ENCODE results near the gene VDAC1. TPM values are rescaled to one million over a fixed set of nuclear protein-coding genes. Genes with fewer than 3 reads are reported as not detected.

VDAC1 gene
- total and polyA plus RNA-seq, 2 donors (not counting 3 experiments of a cell fraction or from before 2014, with no cell fraction given): 116 to 247 TPM

GRCh38 chr5:134024811-134025210, 20.0 kb upstream of the VDAC1 start:
- H2AFZ ChIP-seq (ENCODE audit: low read depth, low read length): no peak overlapping the region
- ChIA-PET POLR2A (interaction anchor here (1.1 kb wide), 1 partner anchor 151 kb away, joined by 3 read pairs; no protein-coding TSS in a partner anchor), CTCF (interaction anchor here (2.7 kb wide), 1 partner anchor 15 kb away, joined by 21 read pairs; no protein-coding TSS in a partner anchor)
- dilution Hi-C loops (cut with MboI; ENCODE audit: extremely low pct_ligation_motif_present, low sequenced_read_pairs) (no loop called here), intact Hi-C loops (cut with micrococcal nuclease) (no loop called here)
- no peak overlapping the region for H3K27ac ChIP-seq (ENCODE audit: insufficient read depth, low read depth, low read length)
- DNase-seq (ENCODE audit: low read depth, low spot score) (no peak), FAIRE-seq (no peak)
- no peaks in the 10 kb centered on the region for H3K79me2 ChIP-seq (ENCODE audit: control insufficient read depth, insufficient read depth, low read length)
- H3K9me1 ChIP-seq (replicated peaks; ENCODE audit: control insufficient read depth, extremely low read depth, insufficient read depth, low read length): no peaks in the 10 kb centered on the region
- BruUV-seq (replicated peaks): no TSS peak
- H4K20me1 ChIP-seq (replicated peaks; ENCODE audit: control insufficient read depth, extremely low read depth, insufficient read depth, low read length): no peaks in the 10 kb centered on the region
- peaks cover 0 to 1% of the 10 kb centered on the region in 2 experiments for H3K27me3 ChIP-seq (ENCODE audit: control insufficient read depth in 2 of 2, insufficient read depth in 2 of 2, low read length in 2 of 2)
- no peaks in the 10 kb centered on the region for H3K9me3 ChIP-seq (replicated peaks; ENCODE audit: control insufficient read depth, insufficient read depth, low read length)
- H3K4me3 ChIP-seq (replicated peaks in 1 of 3; ENCODE audit: insufficient read depth in 1 of 3, low read depth in 1 of 3, low read length in 3 of 3): no peak overlapping the region
- no peak overlapping the region for H3K9ac ChIP-seq (replicated peaks; ENCODE audit: extremely low read depth, insufficient read depth, low read length)
- no peaks in the 10 kb centered on the region for H3K4me1 ChIP-seq (ENCODE audit: control insufficient read depth, extremely low read depth, insufficient read depth, low read length)
- no peaks in the 10 kb centered on the region for H3K36me3 ChIP-seq (ENCODE audit: control insufficient read depth in 2 of 2, extremely low read depth in 1 of 2, insufficient read depth in 2 of 2, low read length in 2 of 2)
- TF ChIP-seq MYC (IDR thresholded peaks at IDR 0.05; ENCODE audit: low read depth, low read length) (no peak), GATA2 (IDR thresholded peaks at IDR 0.05; ENCODE audit: insufficient read depth, insufficient read length, low read depth, low read length) (no peak), MAX (IDR thresholded peaks at IDR 0.05; ENCODE audit: insufficient read depth, insufficient read length) (no peak), CTCF (IDR thresholded peaks at IDR 0.05; ENCODE audit: extremely low read depth in 1 of 2, insufficient read depth in 1 of 2, low read depth in 1 of 2, low read length in 2 of 2) (no peak)
- no peak overlapping the region for H3K4me2 ChIP-seq (ENCODE audit: insufficient read depth, low read length)

GRCh38 chr5:134022333-134022732, 17.6 kb upstream of the VDAC1 start:
- intact Hi-C loops (cut with micrococcal nuclease): no loop called here
- no peak for TF ChIP-seq JUN (IDR thresholded peaks at IDR 0.05; ENCODE audit: borderline replicate concordance, insufficient read depth, insufficient read length, low read depth)
- TF ChIP-seq GATA2 (IDR thresholded peaks at IDR 0.05; ENCODE audit: insufficient read depth, insufficient read length, low read depth, low read length): no peak
- no peak for TF ChIP-seq EZH2 (IDR thresholded peaks at IDR 0.05; ENCODE audit: borderline replicate concordance, low read depth, low read length, severe bottlenecking)
- no peak for TF ChIP-seq FOS (IDR thresholded peaks at IDR 0.05; ENCODE audit: borderline replicate concordance, insufficient read depth, low read length)
- Histone ChIP-seq H3K27me3 (ENCODE audit: control insufficient read depth in 2 of 2, insufficient read depth in 2 of 2, low read length in 2 of 2) (peaks cover 0 to 3% of the 10 kb centered on the region in 2 experiments), H2AFZ (ENCODE audit: low read depth, low read length) (no peak overlapping the region), H3K4me1 (ENCODE audit: control insufficient read depth, extremely low read depth, insufficient read depth, low read length) (no peaks in the 10 kb centered on the region), H3K27ac (ENCODE audit: insufficient read depth, low read depth, low read length) (no peak overlapping the region), H3K36me3 (ENCODE audit: control insufficient read depth in 2 of 2, extremely low read depth in 1 of 2, insufficient read depth in 2 of 2, low read length in 2 of 2) (no peaks in the 10 kb centered on the region), H3K9me3 (replicated peaks; ENCODE audit: control insufficient read depth, insufficient read depth, low read length) (no peaks in the 10 kb centered on the region), H3K4me3 (replicated peaks in 1 of 3; ENCODE audit: insufficient read depth in 1 of 3, low read depth in 1 of 3, low read length in 3 of 3) (no peak overlapping the region), H3K9ac (replicated peaks; ENCODE audit: extremely low read depth, insufficient read depth, low read length) (no peak overlapping the region), H3K4me2 (ENCODE audit: insufficient read depth, low read length) (no peak overlapping the region), H3K9me1 (replicated peaks; ENCODE audit: control insufficient read depth, extremely low read depth, insufficient read depth, low read length) (no peaks in the 10 kb centered on the region), H3K79me2 (ENCODE audit: control insufficient read depth, insufficient read depth, low read length) (no peaks in the 10 kb centered on the region), H4K20me1 (replicated peaks; ENCODE audit: control insufficient read depth, extremely low read depth, insufficient read depth, low read length) (no peaks in the 10 kb centered on the region)
- CTCF ChIA-PET: interaction anchor here (1.6 kb wide), 1 partner anchor 17 kb away, joined by 17 read pairs; no protein-coding TSS in a partner anchor
- dilution Hi-C loops (cut with MboI; ENCODE audit: extremely low pct_ligation_motif_present, low sequenced_read_pairs): no loop called here
- BruUV-seq (replicated peaks): no TSS peak
- DNase-seq (ENCODE audit: low read depth, low spot score) (no peak), FAIRE-seq (no peak)
- POLR2A ChIA-PET: no interaction called here

Measured in endothelial cell of umbilical vein (primary cell).